Endothelial cell of umbilical vein (primary cell): ENCODE measurements around the gene PTBP3. TPM values are rescaled to one million over a fixed set of nuclear protein-coding genes. Genes with fewer than 3 reads are reported as not detected.

ENCODE experiments used
- BruUV-seq: library from RNA; stranded (reverse); fragments of 400-500 nt; replicated peaks from 2 replicates; lab custom pipeline; 2021; lab: Mats Ljungman, UMichigan
- CTCF ChIA-PET: fragments of 300-600, 350-600 bp; sonication (Branson Sonifier 250); formaldehyde crosslinking; loops from one replicate; lab custom pipeline; 2021; ENCODE audit warnings: antibody characterized with exemption, inconsistent platforms; lab: Charles Lee
- POLR2A ChIA-PET: fragments of 300-600, 350-600 bp; sonication (Branson Sonifier 250); formaldehyde crosslinking; loops from one replicate; lab custom pipeline; 2021; ENCODE audit warnings: antibody characterized with exemption, inconsistent platforms; lab: Charles Lee
- DNase-seq: peaks from one replicate; pipeline ENCODE4 v3.0.0-alpha.2; 2011; ENCODE audit warnings: low read depth, low spot score
- FAIRE-seq: peaks from 2 replicates; lab custom pipeline; 2011; peaks lifted over from hg19 to GRCh38; lab: Jason Lieb, UNC
- H2AFZ ChIP-seq: 2 replicates; pipeline ENCODE4 v1.6.0; 2012; ENCODE audit warnings: low read depth, low read length, control low read depth, inconsistent platforms
- H3K27ac ChIP-seq: 2 replicates; pipeline ENCODE4 v1.5.1; 2011; ENCODE audit warnings: low read depth, mild to moderate bottlenecking, control low read depth, low read length, moderate library complexity; ENCODE audit not compliant: insufficient read depth
- H3K27me3 ChIP-seq, 2 experiments: 2 replicates each; pipeline versions ENCODE4 v1.6.0 to v1.6.1; 2011; ENCODE audit warnings: low read length in 2 of 2, mixed read lengths in 1 of 2; ENCODE audit not compliant: control insufficient read depth in 2 of 2, insufficient read depth in 2 of 2
- H3K36me3 ChIP-seq, 2 experiments: 2 replicates in 1 of 2; 3 replicates in 1 of 2; pipeline ENCODE4 v1.5.1; 2011; ENCODE audit warnings: low read length in 2 of 2, mild to moderate bottlenecking in 1 of 2, moderate library complexity in 1 of 2; ENCODE audit not compliant: control insufficient read depth in 2 of 2, insufficient read depth in 2 of 2; ENCODE audit errors: extremely low read depth in 1 of 2
- H3K4me1 ChIP-seq: 3 replicates; pipeline ENCODE4 v1.5.1; 2011; ENCODE audit warnings: mild to moderate bottlenecking, low read length; ENCODE audit not compliant: control insufficient read depth, insufficient read depth; ENCODE audit errors: extremely low read depth
- H3K4me2 ChIP-seq: 2 replicates; pipeline ENCODE4 v1.6.1; 2011; ENCODE audit warnings: low read length, control low read depth, mixed read lengths; ENCODE audit not compliant: insufficient read depth
- H3K4me3 ChIP-seq, 3 experiments: fragments of 200-600 bp in 1 of 3; sonication (generic), shearing (Covaris generic) in 1 of 3; replicated peaks in 1 of 3; 2 replicates each; pipeline ENCODE4 v1.5.1; 2011 to 2016; ENCODE audit warnings: control low read depth in 3 of 3, low read length in 3 of 3, mild to moderate bottlenecking in 2 of 3, inconsistent platforms in 1 of 3, low read depth in 1 of 3, moderate library complexity in 1 of 3; ENCODE audit not compliant: insufficient read depth in 1 of 3
- H3K79me2 ChIP-seq: 2 replicates; pipeline ENCODE4 v1.6.0; 2012; ENCODE audit warnings: low read length, inconsistent platforms; ENCODE audit not compliant: control insufficient read depth, insufficient read depth
- H3K9ac ChIP-seq: replicated peaks from 2 replicates; pipeline ENCODE3; 2011; ENCODE audit warnings: low read length, control low read depth; ENCODE audit not compliant: insufficient read depth; ENCODE audit errors: extremely low read depth
- H3K9me1 ChIP-seq: replicated peaks from 3 replicates; pipeline ENCODE4 v1.6.0; 2011; ENCODE audit warnings: mild to moderate bottlenecking, low read length; ENCODE audit not compliant: control insufficient read depth, insufficient read depth; ENCODE audit errors: extremely low read depth
- H3K9me3 ChIP-seq: replicated peaks from 2 replicates; pipeline ENCODE4 v1.5.1; 2012; ENCODE audit warnings: low read length, inconsistent platforms; ENCODE audit not compliant: control insufficient read depth, insufficient read depth
- H4K20me1 ChIP-seq: replicated peaks from 2 replicates; pipeline ENCODE3; 2011; ENCODE audit warnings: mild to moderate bottlenecking, low read length; ENCODE audit not compliant: control insufficient read depth, insufficient read depth; ENCODE audit errors: extremely low read depth
- CTCF ChIP-seq, 2 donors: IDR thresholded peaks; 1 replicate in 1 of 2; 2 replicates in 1 of 2; pipeline ENCODE4 v1.5.1; 2011; ENCODE audit warnings: low read length in 2 of 2, mild to moderate bottlenecking in 2 of 2, moderate library complexity in 2 of 2, control low read depth in 1 of 2, inconsistent platforms in 1 of 2, low read depth in 1 of 2; ENCODE audit not compliant: insufficient read depth in 1 of 2; ENCODE audit errors: extremely low read depth in 1 of 2
- EZH2 ChIP-seq: IDR thresholded peaks from 2 replicates; pipeline ENCODE4 v1.6.1; 2012; ENCODE audit warnings: borderline replicate concordance, low read depth, mild to moderate bottlenecking, moderate library complexity, low read length, inconsistent platforms; ENCODE audit not compliant: severe bottlenecking
- FOS ChIP-seq: IDR thresholded peaks from 2 replicates; pipeline ENCODE4 v1.6.1; 2011; ENCODE audit warnings: mild to moderate bottlenecking, low read length, moderate library complexity, borderline replicate concordance; ENCODE audit not compliant: insufficient read depth
- GATA2 ChIP-seq: IDR thresholded peaks from 2 replicates; pipeline ENCODE4 v1.7.0; 2011; ENCODE audit warnings: low read depth, mild to moderate bottlenecking, moderate library complexity, mixed read lengths, low read length; ENCODE audit not compliant: insufficient read length, insufficient read depth
- JUN ChIP-seq: IDR thresholded peaks from 2 replicates; pipeline ENCODE4 v1.6.1; 2011; ENCODE audit warnings: borderline replicate concordance, low read depth; ENCODE audit not compliant: insufficient read length, insufficient read depth
- MYC ChIP-seq: IDR thresholded peaks from one replicate; pipeline ENCODE4 v1.6.1; 2011; ENCODE audit warnings: mild to moderate bottlenecking, low read depth, low read length
- POLR2A ChIP-seq: IDR thresholded peaks from 2 replicates; pipeline ENCODE4 v1.6.1; 2012; ENCODE audit warnings: low read depth, mild to moderate bottlenecking, control low read depth, low read length
- POLR2AphosphoS5 ChIP-seq: IDR thresholded peaks from 2 replicates; pipeline ENCODE4 v1.6.1; 2012; ENCODE audit warnings: low read depth, mild to moderate bottlenecking, control low read depth, low read length, moderate library complexity; ENCODE audit not compliant: insufficient read depth
- dilution Hi-C: fragments of 300-500 bp; cut with MboI; formaldehyde crosslinking; loops from one replicate; pipeline ENCODE4 v1.15.0; 2019; ENCODE audit warnings: low sequenced_read_pairs; ENCODE audit not compliant: extremely low pct_ligation_motif_present
- intact Hi-C: fragments of 100-400 bp; cut with micrococcal nuclease; formaldehyde crosslinking; loops from one replicate; pipeline ENCODE4 v1.10.0; 2022
- polyA plus RNA-seq, 4 experiments: library from polyadenylated mRNA; depleted of rRNA in 3 of 4; stranded (reverse) in 3 of 4; unstranded in 1 of 4; fragments of >200 nt; gene quantifications; 2 replicates each; pipeline versions ENCODE4 v1.2.1 to v1.2.3, GENCODE V29; 2011 to 2012; ENCODE audit warnings: missing spikeins in 1 of 4
- total RNA-seq: library from RNA; stranded (reverse); gene quantifications from 2 replicates; pipeline ENCODE4 v1.2.3, GENCODE V29; 2021
- TF ChIP-seq, protein P1 (sequence below): IDR thresholded peaks from 2 replicates; pipeline ENCODE4 v1.6.1; 2011; ENCODE audit not compliant: insufficient read depth, insufficient read length

PTBP3 gene
- total and polyA plus RNA-seq, 2 donors (not counting 3 experiments of a cell fraction or from before 2014, with no cell fraction given), result 42.4 to 75.0 TPM

DNA sequence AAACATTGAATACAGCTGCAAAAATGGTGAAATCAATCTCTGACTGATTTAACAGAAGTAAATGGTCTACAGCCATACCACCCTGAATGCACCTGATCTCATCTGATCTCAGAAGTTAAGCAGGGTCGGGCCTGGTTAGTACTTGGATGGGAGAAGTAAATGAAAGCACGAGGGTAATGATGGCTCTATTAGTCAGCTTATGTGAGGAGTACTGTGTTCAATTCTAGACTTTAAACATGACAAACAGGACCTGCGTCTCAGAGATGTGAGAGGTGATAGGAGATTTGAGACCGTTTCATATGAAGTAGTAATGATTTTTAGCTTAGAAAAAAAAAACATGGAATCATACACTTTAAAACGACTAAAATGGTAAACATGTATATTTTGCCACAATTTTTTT lies 81.2 kb downstream of the PTBP3 start:
- Histone ChIP-seq H2AFZ (no peak overlapping the region), H3K9me1 (no peaks in the 10 kb centered on the region), H3K9ac (no peak overlapping the region), H3K4me3 (no peak overlapping the region), H3K9me3 (no peaks in the 10 kb centered on the region), H3K4me1 (peaks cover 34% of the 10 kb centered on the region), H4K20me1 (no peaks in the 10 kb centered on the region), H3K27ac (no peak overlapping the region), H3K4me2 (no peak overlapping the region), H3K36me3 (no peaks in the 10 kb centered on the region), H3K79me2 (peaks cover 17% of the 10 kb centered on the region), H3K27me3 (no peaks in the 10 kb centered on the region)
- dilution Hi-C loops (no loop called here), intact Hi-C loops (no loop called here)
- peak; percentile 26 for FAIRE-seq
- DNase-seq, result no peak
- CTCF ChIA-PET, result interaction anchor here (0.9 to 1.3 kb wide), 2 partner anchors 20 to 44 kb away, joined by 3 to 4 read pairs; no protein-coding TSS in a partner anchor
- TF ChIP-seq GATA2 (no peak), EZH2 (no peak), CTCF (IDR thresholded peaks at IDR 0.05; ENCODE audit: extremely low read depth in 1 of 2, insufficient read depth in 1 of 2, low read depth in 1 of 2, low read length in 2 of 2) (no peak), POLR2A (no peak), MYC (no peak), FOS (no peak), POLR2AphosphoS5 (no peak), JUN (no peak)
- TF ChIP-seq, protein P1, sequence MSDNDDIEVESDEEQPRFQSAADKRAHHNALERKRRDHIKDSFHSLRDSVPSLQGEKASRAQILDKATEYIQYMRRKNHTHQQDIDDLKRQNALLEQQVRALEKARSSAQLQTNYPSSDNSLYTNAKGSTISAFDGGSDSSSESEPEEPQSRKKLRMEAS, result no peak
- no TSS peak for BruUV-seq
- POLR2A ChIA-PET, result no interaction called here
